Neural cell (in vitro differentiated cells): ENCODE data around the gene CTCF.

Experiments
- CTCF ChIP-seq: fragments of 450-650 bp; IDR thresholded peaks from 2 replicates; pipeline ENCODE4 v1.5.1; 2014; ENCODE audit warnings: antibody characterized with exemption, mild to moderate bottlenecking, moderate library complexity; ENCODE audit not compliant: poor library complexity, severe bottlenecking
- EP300 ChIP-seq: fragments of 450-650 bp; conservative IDR thresholded peaks from 2 replicates; pipeline ENCODE4 v1.6.1; 2014; ENCODE audit warnings: antibody characterized with exemption, mild to moderate bottlenecking, moderate library complexity; ENCODE audit not compliant: poor library complexity, severe bottlenecking
- EZH2 ChIP-seq: fragments of 200-600, 300-800 bp; shearing (Covaris generic), sonication (generic); IDR thresholded peaks from 2 replicates; pipeline ENCODE4 v1.6.1; 2014; ENCODE audit warnings: antibody characterized with exemption, low read length, borderline replicate concordance, mild to moderate bottlenecking; ENCODE audit not compliant: insufficient read depth, poor library complexity, severe bottlenecking
- POLR2AphosphoS5 ChIP-seq: IDR thresholded peaks from 2 replicates; pipeline ENCODE4 v1.6.1; 2012
- RAD21 ChIP-seq: fragments of 450-650 bp; conservative IDR thresholded peaks from 2 replicates; pipeline ENCODE4 v1.6.1; 2014; ENCODE audit warnings: antibody characterized with exemption, mild to moderate bottlenecking, moderate library complexity
- REST ChIP-seq: IDR thresholded peaks from 2 replicates; pipeline ENCODE4 v1.6.1; 2012; ENCODE audit warnings: borderline replicate concordance
- TAF1 ChIP-seq: IDR thresholded peaks from 2 replicates; pipeline ENCODE4 v1.6.1; 2012; ENCODE audit warnings: low read depth

- TF ChIP-seq CTCF: no peak
- no peak for TF ChIP-seq EZH2
- no peak for TF ChIP-seq EP300
- TF ChIP-seq REST: no peak
- TF ChIP-seq RAD21: no peak
- no peak for TF ChIP-seq POLR2AphosphoS5
- no peak for TF ChIP-seq TAF1
Observed at GRCh38 chr16:67666032-67666551, 103.8 kb downstream of the CTCF start.
